ENCODE measurements around the gene FSTL4.

DNA sequence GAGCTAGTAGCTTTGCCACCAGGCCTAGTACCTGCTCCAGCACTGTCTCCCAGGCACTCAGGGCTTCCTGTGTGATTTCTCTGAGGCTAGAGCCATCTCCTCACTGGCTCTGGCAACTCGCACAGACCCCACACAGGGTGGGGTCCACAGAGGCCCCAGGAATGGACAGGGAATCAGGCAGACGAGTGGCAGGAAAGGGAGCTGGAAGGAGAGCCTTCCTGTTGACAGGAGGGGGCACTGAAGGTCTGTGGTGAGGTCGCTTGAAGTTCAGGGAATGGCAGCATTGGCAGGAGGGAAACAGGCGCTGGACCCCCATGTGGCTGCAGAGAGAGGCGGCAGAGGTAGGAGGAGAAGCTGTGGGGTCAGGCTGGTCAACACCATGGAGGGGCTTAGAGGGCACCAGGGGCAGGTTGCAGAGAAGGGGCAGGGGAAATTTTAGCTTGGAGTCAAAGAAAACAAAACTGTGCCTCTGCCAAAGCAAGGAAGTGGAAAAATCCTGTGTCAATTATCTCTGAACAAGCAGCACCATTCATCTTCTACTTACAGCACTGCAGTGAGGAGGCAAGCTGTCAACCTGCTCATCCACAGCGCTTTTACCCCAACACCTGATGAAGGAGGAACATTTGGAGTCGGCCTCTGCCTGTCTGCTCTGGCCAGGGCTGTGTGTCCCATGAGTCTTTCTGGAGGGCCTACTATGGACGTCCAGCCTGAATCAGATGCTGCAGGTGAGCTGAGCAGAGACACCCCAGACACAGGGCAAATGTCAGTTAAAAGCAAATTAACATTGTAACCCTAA, 270.2 kb downstream of the FSTL4 start:
- no peak for TF ChIP-seq EZH2 (IDR thresholded peaks at IDR 0.05; ENCODE audit: borderline replicate concordance, low read depth, low read length, severe bottlenecking)
- TF ChIP-seq, protein P1, sequence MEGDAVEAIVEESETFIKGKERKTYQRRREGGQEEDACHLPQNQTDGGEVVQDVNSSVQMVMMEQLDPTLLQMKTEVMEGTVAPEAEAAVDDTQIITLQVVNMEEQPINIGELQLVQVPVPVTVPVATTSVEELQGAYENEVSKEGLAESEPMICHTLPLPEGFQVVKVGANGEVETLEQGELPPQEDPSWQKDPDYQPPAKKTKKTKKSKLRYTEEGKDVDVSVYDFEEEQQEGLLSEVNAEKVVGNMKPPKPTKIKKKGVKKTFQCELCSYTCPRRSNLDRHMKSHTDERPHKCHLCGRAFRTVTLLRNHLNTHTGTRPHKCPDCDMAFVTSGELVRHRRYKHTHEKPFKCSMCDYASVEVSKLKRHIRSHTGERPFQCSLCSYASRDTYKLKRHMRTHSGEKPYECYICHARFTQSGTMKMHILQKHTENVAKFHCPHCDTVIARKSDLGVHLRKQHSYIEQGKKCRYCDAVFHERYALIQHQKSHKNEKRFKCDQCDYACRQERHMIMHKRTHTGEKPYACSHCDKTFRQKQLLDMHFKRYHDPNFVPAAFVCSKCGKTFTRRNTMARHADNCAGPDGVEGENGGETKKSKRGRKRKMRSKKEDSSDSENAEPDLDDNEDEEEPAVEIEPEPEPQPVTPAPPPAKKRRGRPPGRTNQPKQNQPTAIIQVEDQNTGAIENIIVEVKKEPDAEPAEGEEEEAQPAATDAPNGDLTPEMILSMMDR (IDR thresholded peaks at IDR 0.05; ENCODE audit: borderline replicate concordance, extremely low read depth, low read length, poor library complexity, severe bottlenecking): peak; percentile 9
